OCI-LY3 (cell line): ENCODE results near the gene TMEM178B.

Experiments
- H2AFZ ChIP-seq: fragments of 200-600, 300-600 bp; shearing (Covaris generic); 2 replicates; pipeline ENCODE4 v1.6.0; 2014; ENCODE audit warnings: antibody characterized with exemption, low read depth, low read length
- H3K27ac ChIP-seq: fragments of 200-600, 300-600 bp; sonication (generic); 2 replicates; pipeline ENCODE4 v1.5.1; 2014; ENCODE audit warnings: mild to moderate bottlenecking, low read length, moderate library complexity, mixed read lengths
- H3K27me3 ChIP-seq: fragments of 200-600, 300-600 bp; sonication (generic); 2 replicates; pipeline ENCODE4 v1.6.1; 2014; ENCODE audit warnings: low read depth, low read length, mixed read lengths
- H3K36me3 ChIP-seq: fragments of 200-600, 300-600 bp; sonication (generic); replicated peaks from 2 replicates; pipeline ENCODE3; 2014; ENCODE audit warnings: low read depth, low read length, mixed read lengths
- H3K4me1 ChIP-seq: fragments of 300-600, 200-600 bp; sonication (generic); 2 replicates; pipeline ENCODE4 v1.6.1; 2014; ENCODE audit warnings: low read length, mixed read lengths
- H3K4me2 ChIP-seq: fragments of 200-600, 300-600 bp; sonication (generic); 2 replicates; pipeline ENCODE4 v1.6.1; 2014; ENCODE audit warnings: low read length, mixed read lengths
- H3K4me3 ChIP-seq: fragments of 300-600, 200-600 bp; sonication (generic); 2 replicates; pipeline ENCODE4 v1.5.1; 2014; ENCODE audit warnings: antibody characterized with exemption, mild to moderate bottlenecking, low read length, moderate library complexity
- H3K79me2 ChIP-seq: fragments of 300-600, 200-600 bp; shearing (Covaris generic); 2 replicates; pipeline ENCODE4 v1.6.1; 2014; ENCODE audit warnings: mild to moderate bottlenecking, low read length, mixed read lengths
- H3K9ac ChIP-seq: fragments of 300-600, 200-600 bp; shearing (Covaris generic); 2 replicates; pipeline ENCODE4 v1.6.0; 2014; ENCODE audit warnings: mild to moderate bottlenecking, low read length, moderate library complexity
- H3K9me3 ChIP-seq: fragments of 200-600, 300-600 bp; shearing (Covaris generic); 2 replicates; pipeline ENCODE4 v1.6.1; 2014; ENCODE audit warnings: low read length, mixed read lengths; ENCODE audit not compliant: insufficient read depth
- H4K20me1 ChIP-seq: fragments of 200-600, 300-600 bp; sonication (generic); 2 replicates; pipeline ENCODE4 v1.6.1; 2016; ENCODE audit warnings: low read length, mixed read lengths; ENCODE audit not compliant: insufficient read depth
- CTCF ChIP-seq: fragments of 200-600, 300-600 bp; sonication (generic); IDR thresholded peaks from 2 replicates; pipeline ENCODE4 v1.5.1; 2014; ENCODE audit warnings: antibody characterized with exemption, low read length, low read depth
- EZH2phosphoT487 ChIP-seq: fragments of 200-600 bp; shearing (Covaris generic); IDR thresholded peaks from 2 replicates; pipeline ENCODE4 v1.6.1; 2018; ENCODE audit warnings: antibody characterized with exemption, mixed run types, low read depth

The TMEM178B gene

GRCh38 chr7:141468341-141468740 lies 394.5 kb downstream of the TMEM178B start:
- H3K4me2 ChIP-seq: no peak overlapping the region
- H3K9ac ChIP-seq: no peak overlapping the region
- H3K4me1 ChIP-seq: no peaks in the 10 kb centered on the region
- no peak for TF ChIP-seq EZH2phosphoT487
- no peak for TF ChIP-seq CTCF
- H3K36me3 ChIP-seq: no peaks in the 10 kb centered on the region
- H3K4me3 ChIP-seq: no peak overlapping the region
- H3K79me2 ChIP-seq: no peaks in the 10 kb centered on the region
- H2AFZ ChIP-seq: no peak overlapping the region
- H4K20me1 ChIP-seq: no peaks in the 10 kb centered on the region
- H3K9me3 ChIP-seq: no peaks in the 10 kb centered on the region
- H3K27ac ChIP-seq: no peak overlapping the region
- no peaks in the 10 kb centered on the region for H3K27me3 ChIP-seq

GRCh38 chr7:141475679-141476078 lies 401.8 kb downstream of the TMEM178B start:
- no peaks in the 10 kb centered on the region for H3K36me3 ChIP-seq
- no peaks in the 10 kb centered on the region for H3K9me3 ChIP-seq
- no peaks in the 10 kb centered on the region for H3K79me2 ChIP-seq
- no peaks in the 10 kb centered on the region for H3K27me3 ChIP-seq
- no peaks in the 10 kb centered on the region for H3K4me1 ChIP-seq
- no peak overlapping the region for H2AFZ ChIP-seq
- no peak overlapping the region for H3K27ac ChIP-seq
- TF ChIP-seq CTCF (no peak), EZH2phosphoT487 (no peak)
- H3K4me3 ChIP-seq: no peak overlapping the region
- H3K4me2 ChIP-seq: no peak overlapping the region
- H3K9ac ChIP-seq: no peak overlapping the region
- no peaks in the 10 kb centered on the region for H4K20me1 ChIP-seq

- Histone ChIP-seq H2AFZ (no peak overlapping the region), H3K27ac (no peak overlapping the region), H3K4me1 (no peaks in the 10 kb centered on the region), H3K27me3 (no peaks in the 10 kb centered on the region), H3K9me3 (no peaks in the 10 kb centered on the region), H3K9ac (no peak overlapping the region), H3K4me2 (no peak overlapping the region), H4K20me1 (no peaks in the 10 kb centered on the region), H3K4me3 (no peak overlapping the region), H3K79me2 (no peaks in the 10 kb centered on the region), H3K36me3 (no peaks in the 10 kb centered on the region)
- TF ChIP-seq EZH2phosphoT487: no peak
- TF ChIP-seq CTCF: no peak
These were observed 404.0 kb downstream of the TMEM178B start for GRCh38 chr7:141477865-141478264.

GRCh38 chr7:141478845-141479244 lies 405.0 kb downstream of the TMEM178B start:
- H3K27ac ChIP-seq: no peak overlapping the region
- no peak overlapping the region for H3K9ac ChIP-seq
- no peaks in the 10 kb centered on the region for H4K20me1 ChIP-seq
- no peaks in the 10 kb centered on the region for H3K27me3 ChIP-seq
- no peaks in the 10 kb centered on the region for H3K36me3 ChIP-seq
- H3K4me2 ChIP-seq: no peak overlapping the region
- TF ChIP-seq EZH2phosphoT487 (no peak), CTCF (no peak)
- H3K4me1 ChIP-seq: peaks cover 5% of the 10 kb centered on the region; the same call in 1 of the 2 replicates
- no peak overlapping the region for H3K4me3 ChIP-seq
- H3K79me2 ChIP-seq: no peaks in the 10 kb centered on the region
- H2AFZ ChIP-seq: no peak overlapping the region
- no peaks in the 10 kb centered on the region for H3K9me3 ChIP-seq
